Activated effector memory CD4-positive, alpha-beta T cell treated with anti-CD3 and anti-CD28 coated beads, Interleukin-2, amount 50 U/mL, for 16 hours (primary cell): ENCODE results near the gene GMIP.
"Not testable (repeated sequence)": the region's sequence is repeated elsewhere in the genome, so short reads cannot be mapped to it uniquely, and the experiment has no call there.

Source experiments
- DNase-seq: peaks from one replicate; pipeline ENCODE4 v3.0.0-alpha.2; 2020

Gene GMIP

GRCh38 chr19:19635313-19635702 is 8.1 kb downstream of the GMIP start:
- DNase-seq = no peak

- DNase-seq = no peak
Measured at GRCh38 chr19:19634516-19635312, 8.7 kb downstream of the GMIP start.

- no peak for DNase-seq
Measured at GRCh38 chr19:19633711-19634515, 9.5 kb downstream of the GMIP start.

GRCh38 chr19:19632661-19633060 is 10.8 kb downstream of the GMIP start:
- no peak for DNase-seq

GRCh38 chr19:19631346-19631745 is 12.1 kb downstream of the GMIP start:
- DNase-seq = no peak

GRCh38 chr19:19630426-19630825 is 13.0 kb downstream of the GMIP start:
- DNase-seq = no peak

GRCh38 chr19:19630062-19630414 is 13.4 kb downstream of the GMIP start:
- DNase-seq = no peak

GRCh38 chr19:19628501-19629134 is 14.8 kb downstream of the GMIP start:
- peak; percentile 82 for DNase-seq

GRCh38 chr19:19627621-19628500 is 15.6 kb downstream of the GMIP start, which contains the start of gene LPAR2:
Gene LPAR2 (minus strand): TSS chr19:19628220. CDS start chr19:19627275, 945 bp downstream.
- peak; percentile 92 for DNase-seq

GRCh38 chr19:19626516-19627472 is 16.7 kb downstream of the GMIP start:
- no peak for DNase-seq

- DNase-seq = no peak
Measured at GRCh38 chr19:19624032-19624570, 19.4 kb downstream of the GMIP start.

- no peak for DNase-seq
Measured at GRCh38 chr19:19623383-19623782, 20.1 kb downstream of the GMIP start.

- DNase-seq = no peak
Measured at GRCh38 chr19:19619849-19620210, 23.6 kb downstream of the GMIP start.

- no peak for DNase-seq
Measured at GRCh38 chr19:19619181-19619848, 24.1 kb downstream of the GMIP start.

- peak; percentile 100 for DNase-seq
Measured at GRCh38 chr19:19618219-19619051, 25.0 kb downstream of the GMIP start, which contains the start of gene PBX4. Gene PBX4 (minus strand): TSS chr19:19618687. CDS start chr19:19618629, 58 bp downstream.

GRCh38 chr19:19615086-19615485 is 28.4 kb downstream of the GMIP start:
- peak; percentile 74 for DNase-seq

GRCh38 chr19:19613506-19613905 is 30.0 kb downstream of the GMIP start:
- no peak for DNase-seq

GRCh38 chr19:19610376-19611202 is 32.9 kb downstream of the GMIP start:
- DNase-seq = no peak

GRCh38 chr19:19606686-19607085 is 36.8 kb downstream of the GMIP start:
- DNase-seq = not testable (repeated sequence)
